ENCODE data around the gene FERMT2. TPM values are rescaled to one million over a fixed set of nuclear protein-coding genes. Genes with fewer than 3 reads are reported as not detected.

FERMT2 gene
- polyA plus RNA-seq, 1 experiment: 485 TPM

GRCh38 chr14:52879958-52880357 is 70.9 kb downstream of the FERMT2 start:
- H3K27me3 ChIP-seq (ENCODE audit: control insufficient read depth, insufficient read depth, low read length): no peaks in the 10 kb centered on the region
- H3K4me3 ChIP-seq (ENCODE audit: low read depth, low read length): no peak overlapping the region
- no peaks in the 10 kb centered on the region for H3K9me3 ChIP-seq (ENCODE audit: control insufficient read depth, insufficient read depth, low read length)
- ChIA-PET POLR2A (interaction anchor here (0.6 kb wide), 1 partner anchor 31 kb away, joined by 5 read pairs; no protein-coding TSS in a partner anchor), CTCF (no interaction called here)
- DNase-seq (ENCODE audit: low read depth, low spot score): no peak
- TF ChIP-seq CTCF (IDR thresholded peaks at IDR 0.05; ENCODE audit: low read depth, low read length): no peak
- no peak overlapping the region for H3K27ac ChIP-seq (ENCODE audit: low read depth, low read length)

GRCh38 chr14:52878946-52879345 is 71.9 kb downstream of the FERMT2 start:
- POLR2A ChIA-PET: no interaction called here
- no peak overlapping the region for H3K4me3 ChIP-seq (ENCODE audit: low read depth, low read length)
- no peak for DNase-seq (ENCODE audit: low read depth, low spot score)
- no peaks in the 10 kb centered on the region for H3K27me3 ChIP-seq (ENCODE audit: control insufficient read depth, insufficient read depth, low read length)
- no peak overlapping the region for H3K27ac ChIP-seq (ENCODE audit: low read depth, low read length)
- CTCF ChIA-PET: no interaction called here
- no peaks in the 10 kb centered on the region for H3K9me3 ChIP-seq (ENCODE audit: control insufficient read depth, insufficient read depth, low read length)
- TF ChIP-seq CTCF (IDR thresholded peaks at IDR 0.05; ENCODE audit: low read depth, low read length): no peak

- no peak for DNase-seq (ENCODE audit: low read depth, low spot score)
- POLR2A ChIA-PET: no interaction called here
- no peak overlapping the region for H3K27ac ChIP-seq (ENCODE audit: low read depth, low read length)
Measured at GRCh38 chr14:52878469-52878868, 72.4 kb downstream of the FERMT2 start.

GRCh38 chr14:52877628-52878027 is 73.2 kb downstream of the FERMT2 start:
- Histone ChIP-seq H3K27me3 (ENCODE audit: control insufficient read depth, insufficient read depth, low read length) (no peaks in the 10 kb centered on the region), H3K27ac (ENCODE audit: low read depth, low read length) (no peak overlapping the region), H3K4me3 (ENCODE audit: low read depth, low read length) (no peak overlapping the region), H3K9me3 (ENCODE audit: control insufficient read depth, insufficient read depth, low read length) (no peaks in the 10 kb centered on the region)
- POLR2A ChIA-PET: no interaction called here
- no peak for TF ChIP-seq CTCF (IDR thresholded peaks at IDR 0.05; ENCODE audit: low read depth, low read length)
- CTCF ChIA-PET: interaction anchor here (0.6 to 1.4 kb wide), 2 partner anchors 41 to 177 kb away, joined by 3 read pairs; no protein-coding TSS in a partner anchor
- DNase-seq (ENCODE audit: low read depth, low spot score): no peak

More at GRCh38 chr14:52878469-52878868, 72.4 kb downstream of the FERMT2 start:
- CTCF ChIA-PET: interaction anchor here (0.6 to 1.4 kb wide), 2 partner anchors 42 to 176 kb away, joined by 3 read pairs; no protein-coding TSS in a partner anchor
- Histone ChIP-seq H3K27me3 (ENCODE audit: control insufficient read depth, insufficient read depth, low read length) (no peaks in the 10 kb centered on the region), H3K9me3 (ENCODE audit: control insufficient read depth, insufficient read depth, low read length) (no peaks in the 10 kb centered on the region), H3K4me3 (ENCODE audit: low read depth, low read length) (no peak overlapping the region)
- TF ChIP-seq CTCF (IDR thresholded peaks at IDR 0.05; ENCODE audit: low read depth, low read length): no peak

- H3K27ac ChIP-seq (ENCODE audit: low read depth, low read length): no peak overlapping the region
- H3K27me3 ChIP-seq (ENCODE audit: control insufficient read depth, insufficient read depth, low read length): no peaks in the 10 kb centered on the region
- CTCF ChIA-PET: interaction anchor here (1.4 kb wide), 1 partner anchor 178 kb away, joined by 3 read pairs; no protein-coding TSS in a partner anchor
- H3K9me3 ChIP-seq (ENCODE audit: control insufficient read depth, insufficient read depth, low read length): no peaks in the 10 kb centered on the region
- POLR2A ChIA-PET: no interaction called here
- H3K4me3 ChIP-seq (ENCODE audit: low read depth, low read length): no peak overlapping the region
- no peak for DNase-seq (ENCODE audit: low read depth, low spot score)
- no peak for TF ChIP-seq CTCF (IDR thresholded peaks at IDR 0.05; ENCODE audit: low read depth, low read length)
Measured at GRCh38 chr14:52876806-52877205, 74.0 kb downstream of the FERMT2 start.
